HepG2 (cell line): Measurements from ENCODE around the gene WDR47. TPM values are rescaled to one million over a fixed set of nuclear protein-coding genes. Genes with fewer than 3 reads are reported as not detected.
A peak's percentile ranks its signal among the peaks of the same experiment; 100 is the strongest.

Experiments
- ADNP ChIP-seq: sonication (generic); formaldehyde crosslinking; IDR thresholded peaks from 2 replicates; pipeline ENCODE4 v1.4.0; 2020; ENCODE audit warnings: missing genetic modification reagents
- AHR ChIP-seq: IDR thresholded peaks from 2 replicates; pipeline ENCODE4 v1.6.1; 2018; ENCODE audit warnings: missing genetic modification reagents, missing compliant biosample characterization
- ATF1 ChIP-seq: IDR thresholded peaks from 2 replicates; pipeline ENCODE4 v1.6.1; 2016; ENCODE audit warnings: mild to moderate bottlenecking, control low read depth
- GLI4 ChIP-seq: sonication (generic); formaldehyde crosslinking; IDR thresholded peaks from 2 replicates; pipeline ENCODE4 v1.5.1; 2020; ENCODE audit warnings: missing genetic modification reagents, mild to moderate bottlenecking, moderate library complexity, borderline replicate concordance
- NR2C2 ChIP-seq: sonication (generic); formaldehyde crosslinking; IDR thresholded peaks from 2 replicates; pipeline ENCODE4 v1.4.0; 2020; ENCODE audit warnings: missing genetic modification reagents, mild to moderate bottlenecking, moderate library complexity, borderline replicate concordance
- ZNF367 ChIP-seq: sonication (generic); formaldehyde crosslinking; IDR thresholded peaks from 2 replicates; pipeline ENCODE4 v1.4.0; 2020; ENCODE audit warnings: missing genetic modification reagents, borderline replicate concordance
- ZNF430 ChIP-seq: sonication (generic); formaldehyde crosslinking; IDR thresholded peaks from 2 replicates; pipeline ENCODE4 v1.9.0; 2021; ENCODE audit warnings: mild to moderate bottlenecking, missing genetic modification reagents
- ZNF678 ChIP-seq: sonication (generic); formaldehyde crosslinking; IDR thresholded peaks from 2 replicates; pipeline ENCODE4 v1.4.0; 2020; ENCODE audit warnings: mild to moderate bottlenecking, missing genetic modification reagents
- ZZZ3 ChIP-seq: sonication (generic); formaldehyde crosslinking; IDR thresholded peaks from 2 replicates; pipeline ENCODE4 v1.4.0; 2020; ENCODE audit warnings: missing genetic modification reagents, mild to moderate bottlenecking, borderline replicate concordance
- polyA plus RNA-seq, 8 experiments: library from polyadenylated mRNA; depleted of rRNA in 3 of 8; stranded (reverse) in 7 of 8; unstranded in 1 of 8; fragments of >200 nt; fragmentation: Illumina TruSeq in 4 of 8; extraction: Trizol in 4 of 8; gene quantifications; 2 replicates each; pipeline versions ENCODE4 v1.2.1 to v1.2.3, GENCODE V29; 2011 to 2016; ENCODE audit warnings: low read depth in 4 of 8, missing spikeins in 1 of 8, mixed read lengths in 1 of 8; ENCODE audit not compliant: insufficient read depth in 1 of 8
- total RNA-seq, 5 experiments: library from RNA; depleted of rRNA; stranded (reverse); fragments of >200 nt; fragmentation: Illumina TruSeq; extraction: Trizol; gene quantifications; 2 replicates each; pipeline ENCODE4 v1.2.3, GENCODE V29; 2016; ENCODE audit warnings: low read depth in 1 of 5
- TF ChIP-seq, protein P1 (sequence below): sonication (generic); formaldehyde crosslinking; IDR thresholded peaks from 2 replicates; pipeline ENCODE4 v1.5.0; 2020; ENCODE audit warnings: mild to moderate bottlenecking, missing genetic modification reagents
- TF ChIP-seq, protein P2 (sequence below): sonication (generic); formaldehyde crosslinking; IDR thresholded peaks from 2 replicates; pipeline ENCODE4 v1.4.0; 2020; ENCODE audit warnings: low read depth, missing genetic modification reagents
- TF ChIP-seq, protein P3 (sequence below): sonication (generic); formaldehyde crosslinking; IDR thresholded peaks from 2 replicates; pipeline ENCODE4 v1.8.0; 2022; ENCODE audit warnings: missing genetic modification reagents, mild to moderate bottlenecking, borderline replicate concordance
- TF ChIP-seq, protein P4 (sequence below): sonication (generic); formaldehyde crosslinking; IDR thresholded peaks from 2 replicates; pipeline ENCODE4 v1.4.0; 2020; ENCODE audit warnings: mild to moderate bottlenecking, missing genetic modification reagents
- TF ChIP-seq, protein P5 (sequence below): fragments of 450-650 bp; IDR thresholded peaks from 2 replicates; pipeline ENCODE4 v1.6.1; 2017; ENCODE audit warnings: mild to moderate bottlenecking
- TF ChIP-seq, protein P6 (sequence below): sonication (generic); formaldehyde crosslinking; IDR thresholded peaks from 2 replicates; pipeline ENCODE4 v1.8.0; 2022; ENCODE audit warnings: missing genetic modification reagents, mild to moderate bottlenecking, moderate library complexity, borderline replicate concordance

The WDR47 gene
- total and polyA plus RNA-seq, 2 of the 13 experiments (the other 11 are each of a cell fraction or from before 2014, with no cell fraction given): 4.3 to 5.9 TPM

DNA sequence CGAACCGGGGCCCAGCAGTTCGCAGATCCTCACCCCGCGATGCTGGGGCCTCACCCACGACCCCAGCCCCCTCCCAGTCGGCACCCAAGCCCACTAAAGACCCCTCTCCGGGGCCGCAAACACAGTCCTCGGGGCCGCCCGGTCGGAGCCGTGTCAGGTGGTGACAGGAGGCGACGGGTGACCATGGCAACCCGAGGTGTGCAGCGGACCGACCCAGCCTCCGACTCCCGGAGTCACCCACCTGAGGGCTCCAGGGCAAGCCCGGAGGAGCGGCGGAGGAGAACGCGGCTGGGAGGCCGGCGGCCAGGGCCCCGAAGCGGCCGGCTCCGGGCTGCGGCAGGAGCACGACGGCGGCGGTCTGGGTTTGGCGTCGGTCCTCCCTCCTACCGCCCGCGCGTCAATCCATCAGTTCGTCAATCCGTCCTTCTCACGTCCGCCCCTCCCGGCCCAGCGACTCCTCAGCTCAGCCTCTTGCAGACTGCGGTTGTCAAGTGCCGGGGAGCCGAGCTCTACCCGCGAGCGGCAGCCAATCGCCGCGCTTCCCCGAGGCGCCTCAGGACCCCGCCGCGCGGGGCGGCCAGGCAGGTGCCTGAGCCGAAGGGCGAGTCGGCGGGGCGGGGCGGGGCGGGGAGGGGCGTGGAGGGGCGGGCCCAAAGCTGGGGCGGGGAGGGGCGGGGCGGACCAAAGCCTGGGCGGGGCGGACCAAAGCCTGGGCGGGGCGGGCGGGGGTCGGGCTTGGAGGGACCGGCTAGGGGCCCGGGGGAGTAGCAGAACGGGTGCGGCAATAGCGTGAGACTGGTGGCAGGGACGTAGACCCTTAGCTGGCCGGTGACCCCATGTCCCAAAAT, at the start of gene WDR47 (continued):
- TF ChIP-seq, protein P1, sequence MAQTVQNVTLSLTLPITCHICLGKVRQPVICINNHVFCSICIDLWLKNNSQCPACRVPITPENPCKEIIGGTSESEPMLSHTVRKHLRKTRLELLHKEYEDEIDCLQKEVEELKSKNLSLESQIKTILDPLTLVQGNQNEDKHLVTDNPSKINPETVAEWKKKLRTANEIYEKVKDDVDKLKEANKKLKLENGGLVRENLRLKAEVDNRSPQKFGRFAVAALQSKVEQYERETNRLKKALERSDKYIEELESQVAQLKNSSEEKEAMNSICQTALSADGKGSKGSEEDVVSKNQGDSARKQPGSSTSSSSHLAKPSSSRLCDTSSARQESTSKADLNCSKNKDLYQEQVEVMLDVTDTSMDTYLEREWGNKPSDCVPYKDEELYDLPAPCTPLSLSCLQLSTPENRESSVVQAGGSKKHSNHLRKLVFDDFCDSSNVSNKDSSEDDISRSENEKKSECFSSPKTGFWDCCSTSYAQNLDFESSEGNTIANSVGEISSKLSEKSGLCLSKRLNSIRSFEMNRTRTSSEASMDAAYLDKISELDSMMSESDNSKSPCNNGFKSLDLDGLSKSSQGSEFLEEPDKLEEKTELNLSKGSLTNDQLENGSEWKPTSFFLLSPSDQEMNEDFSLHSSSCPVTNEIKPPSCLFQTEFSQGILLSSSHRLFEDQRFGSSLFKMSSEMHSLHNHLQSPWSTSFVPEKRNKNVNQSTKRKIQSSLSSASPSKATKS (CRISPR knock-in tag): no peak
- TF ChIP-seq ZNF430 (CRISPR knock-in tag): peak; percentile 62
- no peak for TF ChIP-seq ADNP (CRISPR knock-in tag)
- no peak for TF ChIP-seq ZNF678 (CRISPR knock-in tag)
- TF ChIP-seq NR2C2 (CRISPR knock-in tag): no peak
- TF ChIP-seq, protein P2, sequence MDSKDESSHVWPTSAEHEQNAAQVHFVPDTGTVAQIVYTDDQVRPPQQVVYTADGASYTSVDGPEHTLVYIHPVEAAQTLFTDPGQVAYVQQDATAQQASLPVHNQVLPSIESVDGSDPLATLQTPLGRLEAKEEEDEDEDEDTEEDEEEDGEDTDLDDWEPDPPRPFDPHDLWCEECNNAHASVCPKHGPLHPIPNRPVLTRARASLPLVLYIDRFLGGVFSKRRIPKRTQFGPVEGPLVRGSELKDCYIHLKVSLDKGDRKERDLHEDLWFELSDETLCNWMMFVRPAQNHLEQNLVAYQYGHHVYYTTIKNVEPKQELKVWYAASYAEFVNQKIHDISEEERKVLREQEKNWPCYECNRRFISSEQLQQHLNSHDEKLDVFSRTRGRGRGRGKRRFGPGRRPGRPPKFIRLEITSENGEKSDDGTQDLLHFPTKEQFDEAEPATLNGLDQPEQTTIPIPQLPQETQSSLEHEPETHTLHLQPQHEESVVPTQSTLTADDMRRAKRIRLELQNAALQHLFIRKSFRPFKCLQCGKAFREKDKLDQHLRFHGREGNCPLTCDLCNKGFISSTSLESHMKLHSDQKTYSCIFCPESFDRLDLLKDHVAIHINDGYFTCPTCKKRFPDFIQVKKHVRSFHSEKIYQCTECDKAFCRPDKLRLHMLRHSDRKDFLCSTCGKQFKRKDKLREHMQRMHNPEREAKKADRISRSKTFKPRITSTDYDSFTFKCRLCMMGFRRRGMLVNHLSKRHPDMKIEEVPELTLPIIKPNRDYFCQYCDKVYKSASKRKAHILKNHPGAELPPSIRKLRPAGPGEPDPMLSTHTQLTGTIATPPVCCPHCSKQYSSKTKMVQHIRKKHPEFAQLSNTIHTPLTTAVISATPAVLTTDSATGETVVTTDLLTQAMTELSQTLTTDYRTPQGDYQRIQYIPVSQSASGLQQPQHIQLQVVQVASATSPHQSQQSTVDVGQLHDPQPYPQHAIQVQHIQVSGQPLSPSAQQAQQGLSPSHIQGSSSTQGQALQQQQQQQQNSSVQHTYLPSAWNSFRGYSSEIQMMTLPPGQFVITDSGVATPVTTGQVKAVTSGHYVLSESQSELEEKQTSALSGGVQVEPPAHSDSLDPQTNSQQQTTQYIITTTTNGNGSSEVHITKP (CRISPR knock-in tag): peak; percentile 56; the same call in 1 of the 2 replicates
- no peak for TF ChIP-seq AHR (CRISPR knock-in tag)
- no peak for TF ChIP-seq ATF1 (CRISPR knock-in tag)
- TF ChIP-seq, protein P3, sequence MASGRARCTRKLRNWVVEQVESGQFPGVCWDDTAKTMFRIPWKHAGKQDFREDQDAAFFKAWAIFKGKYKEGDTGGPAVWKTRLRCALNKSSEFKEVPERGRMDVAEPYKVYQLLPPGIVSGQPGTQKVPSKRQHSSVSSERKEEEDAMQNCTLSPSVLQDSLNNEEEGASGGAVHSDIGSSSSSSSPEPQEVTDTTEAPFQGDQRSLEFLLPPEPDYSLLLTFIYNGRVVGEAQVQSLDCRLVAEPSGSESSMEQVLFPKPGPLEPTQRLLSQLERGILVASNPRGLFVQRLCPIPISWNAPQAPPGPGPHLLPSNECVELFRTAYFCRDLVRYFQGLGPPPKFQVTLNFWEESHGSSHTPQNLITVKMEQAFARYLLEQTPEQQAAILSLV (CRISPR knock-in tag): peak; percentile 41; the same call in 1 of the 2 replicates
- TF ChIP-seq, protein P4, sequence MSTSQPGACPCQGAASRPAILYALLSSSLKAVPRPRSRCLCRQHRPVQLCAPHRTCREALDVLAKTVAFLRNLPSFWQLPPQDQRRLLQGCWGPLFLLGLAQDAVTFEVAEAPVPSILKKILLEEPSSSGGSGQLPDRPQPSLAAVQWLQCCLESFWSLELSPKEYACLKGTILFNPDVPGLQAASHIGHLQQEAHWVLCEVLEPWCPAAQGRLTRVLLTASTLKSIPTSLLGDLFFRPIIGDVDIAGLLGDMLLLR: no peak
- TF ChIP-seq ZZZ3: no peak
- TF ChIP-seq, protein P5, sequence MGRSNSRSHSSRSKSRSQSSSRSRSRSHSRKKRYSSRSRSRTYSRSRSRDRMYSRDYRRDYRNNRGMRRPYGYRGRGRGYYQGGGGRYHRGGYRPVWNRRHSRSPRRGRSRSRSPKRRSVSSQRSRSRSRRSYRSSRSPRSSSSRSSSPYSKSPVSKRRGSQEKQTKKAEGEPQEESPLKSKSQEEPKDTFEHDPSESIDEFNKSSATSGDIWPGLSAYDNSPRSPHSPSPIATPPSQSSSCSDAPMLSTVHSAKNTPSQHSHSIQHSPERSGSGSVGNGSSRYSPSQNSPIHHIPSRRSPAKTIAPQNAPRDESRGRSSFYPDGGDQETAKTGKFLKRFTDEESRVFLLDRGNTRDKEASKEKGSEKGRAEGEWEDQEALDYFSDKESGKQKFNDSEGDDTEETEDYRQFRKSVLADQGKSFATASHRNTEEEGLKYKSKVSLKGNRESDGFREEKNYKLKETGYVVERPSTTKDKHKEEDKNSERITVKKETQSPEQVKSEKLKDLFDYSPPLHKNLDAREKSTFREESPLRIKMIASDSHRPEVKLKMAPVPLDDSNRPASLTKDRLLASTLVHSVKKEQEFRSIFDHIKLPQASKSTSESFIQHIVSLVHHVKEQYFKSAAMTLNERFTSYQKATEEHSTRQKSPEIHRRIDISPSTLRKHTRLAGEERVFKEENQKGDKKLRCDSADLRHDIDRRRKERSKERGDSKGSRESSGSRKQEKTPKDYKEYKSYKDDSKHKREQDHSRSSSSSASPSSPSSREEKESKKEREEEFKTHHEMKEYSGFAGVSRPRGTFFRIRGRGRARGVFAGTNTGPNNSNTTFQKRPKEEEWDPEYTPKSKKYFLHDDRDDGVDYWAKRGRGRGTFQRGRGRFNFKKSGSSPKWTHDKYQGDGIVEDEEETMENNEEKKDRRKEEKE: no peak
- TF ChIP-seq GLI4 (CRISPR knock-in tag): no peak
- TF ChIP-seq ZNF367 (CRISPR knock-in tag): no peak
- TF ChIP-seq, protein P6, sequence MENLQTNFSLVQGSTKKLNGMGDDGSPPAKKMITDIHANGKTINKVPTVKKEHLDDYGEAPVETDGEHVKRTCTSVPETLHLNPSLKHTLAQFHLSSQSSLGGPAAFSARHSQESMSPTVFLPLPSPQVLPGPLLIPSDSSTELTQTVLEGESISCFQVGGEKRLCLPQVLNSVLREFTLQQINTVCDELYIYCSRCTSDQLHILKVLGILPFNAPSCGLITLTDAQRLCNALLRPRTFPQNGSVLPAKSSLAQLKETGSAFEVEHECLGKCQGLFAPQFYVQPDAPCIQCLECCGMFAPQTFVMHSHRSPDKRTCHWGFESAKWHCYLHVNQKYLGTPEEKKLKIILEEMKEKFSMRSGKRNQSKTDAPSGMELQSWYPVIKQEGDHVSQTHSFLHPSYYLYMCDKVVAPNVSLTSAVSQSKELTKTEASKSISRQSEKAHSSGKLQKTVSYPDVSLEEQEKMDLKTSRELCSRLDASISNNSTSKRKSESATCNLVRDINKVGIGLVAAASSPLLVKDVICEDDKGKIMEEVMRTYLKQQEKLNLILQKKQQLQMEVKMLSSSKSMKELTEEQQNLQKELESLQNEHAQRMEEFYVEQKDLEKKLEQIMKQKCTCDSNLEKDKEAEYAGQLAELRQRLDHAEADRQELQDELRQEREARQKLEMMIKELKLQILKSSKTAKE (CRISPR knock-in tag): no peak
